Neural progenitor cell (in vitro differentiated cells): ENCODE data around the gene EPHA3.

Experiments
- EZH2phosphoT487 ChIP-seq: fragments of 200-600 bp; sonication (generic); IDR thresholded peaks from 2 replicates; pipeline ENCODE4 v1.6.1; 2017; ENCODE audit warnings: antibody characterized with exemption
- TF ChIP-seq, protein P1 (sequence below): fragments of 200-600 bp; sonication (generic); IDR thresholded peaks from 2 replicates; pipeline ENCODE4 v1.5.1; 2017; ENCODE audit warnings: antibody characterized with exemption, mild to moderate bottlenecking

DNA sequence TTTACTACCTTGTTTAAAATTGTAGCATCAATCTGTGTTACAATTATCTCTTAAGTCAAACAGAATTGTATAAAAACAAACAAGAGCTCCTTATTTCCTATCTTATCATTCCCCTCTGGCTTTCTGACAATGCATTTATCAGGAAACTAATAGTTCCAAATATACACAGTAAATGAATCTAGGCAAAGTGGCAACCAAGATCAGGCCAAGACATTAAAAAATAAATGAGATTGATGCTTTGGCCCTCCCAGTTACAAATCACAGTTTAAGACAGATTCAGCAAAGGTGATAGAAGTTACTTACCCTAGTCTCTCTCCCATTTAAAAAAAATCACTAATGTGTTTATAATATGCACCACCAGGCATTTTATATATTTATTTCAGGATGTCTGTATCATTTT, 236.7 kb downstream of the EPHA3 start:
- no peak for TF ChIP-seq EZH2phosphoT487
- TF ChIP-seq, protein P1, sequence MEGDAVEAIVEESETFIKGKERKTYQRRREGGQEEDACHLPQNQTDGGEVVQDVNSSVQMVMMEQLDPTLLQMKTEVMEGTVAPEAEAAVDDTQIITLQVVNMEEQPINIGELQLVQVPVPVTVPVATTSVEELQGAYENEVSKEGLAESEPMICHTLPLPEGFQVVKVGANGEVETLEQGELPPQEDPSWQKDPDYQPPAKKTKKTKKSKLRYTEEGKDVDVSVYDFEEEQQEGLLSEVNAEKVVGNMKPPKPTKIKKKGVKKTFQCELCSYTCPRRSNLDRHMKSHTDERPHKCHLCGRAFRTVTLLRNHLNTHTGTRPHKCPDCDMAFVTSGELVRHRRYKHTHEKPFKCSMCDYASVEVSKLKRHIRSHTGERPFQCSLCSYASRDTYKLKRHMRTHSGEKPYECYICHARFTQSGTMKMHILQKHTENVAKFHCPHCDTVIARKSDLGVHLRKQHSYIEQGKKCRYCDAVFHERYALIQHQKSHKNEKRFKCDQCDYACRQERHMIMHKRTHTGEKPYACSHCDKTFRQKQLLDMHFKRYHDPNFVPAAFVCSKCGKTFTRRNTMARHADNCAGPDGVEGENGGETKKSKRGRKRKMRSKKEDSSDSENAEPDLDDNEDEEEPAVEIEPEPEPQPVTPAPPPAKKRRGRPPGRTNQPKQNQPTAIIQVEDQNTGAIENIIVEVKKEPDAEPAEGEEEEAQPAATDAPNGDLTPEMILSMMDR: no peak
